HUES6 (cell line): ENCODE results near the gene NUDT14.

Experiments used
- H3K27ac ChIP-seq: 2 replicates; pipeline ENCODE4 v1.7.0; 2013; ENCODE audit warnings: low read depth, mild to moderate bottlenecking, low read length, inconsistent platforms
- H3K27me3 ChIP-seq: 2 replicates; pipeline ENCODE4 v1.6.1; 2013; ENCODE audit warnings: low read length; ENCODE audit not compliant: control insufficient read depth, insufficient read depth
- H3K36me3 ChIP-seq: 2 replicates; pipeline ENCODE4 v1.6.1; 2013; ENCODE audit warnings: low read length; ENCODE audit not compliant: control insufficient read depth, insufficient read depth
- H3K4me1 ChIP-seq: 2 replicates; pipeline ENCODE4 v1.6.1; 2013; ENCODE audit warnings: low read length; ENCODE audit not compliant: control insufficient read depth, insufficient read depth
- H3K4me3 ChIP-seq: 2 replicates; pipeline ENCODE4 v1.5.1; 2013; ENCODE audit warnings: low read depth, low read length
- H3K9ac ChIP-seq: one replicate; pipeline ENCODE4 v1.6.1; 2013; ENCODE audit warnings: mild to moderate bottlenecking, low read length
- H3K9me3 ChIP-seq: 2 replicates; pipeline ENCODE4 v1.6.1; 2013; ENCODE audit warnings: low read depth, low read length; ENCODE audit not compliant: control insufficient read depth, insufficient read depth

The NUDT14 gene

DNA sequence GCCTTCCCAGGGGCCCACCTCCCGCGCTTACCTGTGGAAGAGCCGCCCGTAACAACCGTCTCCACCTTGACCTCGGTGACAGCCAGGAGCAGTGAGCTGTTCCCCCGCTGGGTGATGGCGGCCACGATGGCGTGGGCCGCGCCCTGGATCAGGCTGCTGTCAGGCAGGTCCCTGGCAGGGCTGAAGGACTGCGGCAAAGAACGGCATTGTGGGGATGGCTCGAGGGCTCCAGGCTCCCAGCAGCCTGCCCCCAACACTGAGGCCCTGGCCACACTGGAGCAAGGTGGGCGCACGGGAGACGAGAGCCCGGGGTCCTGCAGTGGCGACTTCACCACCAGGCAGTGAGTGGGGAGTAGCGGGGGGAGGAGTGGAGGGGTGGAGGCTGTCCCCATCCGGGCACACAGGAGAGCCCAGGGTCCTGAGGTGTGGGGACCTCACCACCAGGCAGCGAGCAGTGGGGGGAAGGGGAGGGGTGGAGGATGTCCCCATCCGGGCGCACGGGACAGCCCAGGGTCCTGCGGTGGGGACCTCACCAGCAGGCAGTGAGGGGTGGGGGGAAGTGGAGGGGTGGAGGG lies 37.6 kb downstream of the NUDT14 start:
- Histone ChIP-seq H3K4me3 (no peak overlapping the region), H3K9me3 (peaks cover 15% of the 10 kb centered on the region), H3K27me3 (no peaks in the 10 kb centered on the region), H3K27ac (no peak overlapping the region), H3K9ac (no peak overlapping the region), H3K4me1 (no peaks in the 10 kb centered on the region), H3K36me3 (peaks cover 12% of the 10 kb centered on the region; the same call in 1 of the 2 replicates)

DNA sequence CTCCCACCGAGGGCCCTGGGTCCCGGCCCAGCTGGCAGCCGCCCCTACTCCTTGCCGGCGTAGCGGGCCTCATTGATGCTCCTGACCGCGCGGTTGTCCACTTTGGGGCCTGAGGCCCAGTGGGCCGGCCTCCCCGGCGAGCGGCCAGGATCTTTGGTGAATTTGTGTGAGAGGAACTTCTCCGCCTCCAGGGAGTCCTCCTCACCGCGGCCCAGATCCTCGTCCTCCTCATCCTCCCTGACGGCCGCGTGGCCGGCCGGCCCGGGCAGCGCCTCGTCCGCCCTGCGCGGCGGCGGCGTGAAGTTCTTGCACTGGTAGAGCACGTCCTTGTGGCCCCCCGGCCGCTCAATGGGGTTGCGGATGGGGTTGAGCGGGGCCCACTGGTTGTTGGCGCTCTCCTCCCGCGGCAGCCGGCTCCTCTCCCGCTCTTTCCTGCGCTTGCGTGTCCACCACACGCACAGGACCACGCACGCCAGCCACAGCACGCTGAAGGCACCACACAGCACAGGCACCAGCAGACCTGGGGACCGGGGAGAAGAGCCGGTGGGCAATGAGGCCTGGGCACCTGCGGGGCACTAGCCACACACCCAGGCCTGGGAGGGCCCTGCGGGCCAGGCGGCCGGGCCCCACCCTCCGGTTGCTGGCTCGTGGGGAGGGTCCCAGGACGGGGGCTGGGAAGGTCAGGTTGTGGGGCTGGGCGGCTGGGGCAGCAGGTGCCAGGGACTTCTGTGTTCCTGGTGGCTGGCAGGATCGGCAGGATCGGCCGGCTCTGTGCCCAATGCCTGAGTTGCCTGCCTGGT lies 38.3 kb downstream of the NUDT14 start:
- Histone ChIP-seq H3K27ac (no peak overlapping the region), H3K9me3 (peaks cover 15% of the 10 kb centered on the region), H3K4me1 (no peaks in the 10 kb centered on the region), H3K4me3 (no peak overlapping the region), H3K27me3 (no peaks in the 10 kb centered on the region), H3K9ac (no peak overlapping the region), H3K36me3 (peaks cover 12% of the 10 kb centered on the region; the same call in 1 of the 2 replicates)

DNA sequence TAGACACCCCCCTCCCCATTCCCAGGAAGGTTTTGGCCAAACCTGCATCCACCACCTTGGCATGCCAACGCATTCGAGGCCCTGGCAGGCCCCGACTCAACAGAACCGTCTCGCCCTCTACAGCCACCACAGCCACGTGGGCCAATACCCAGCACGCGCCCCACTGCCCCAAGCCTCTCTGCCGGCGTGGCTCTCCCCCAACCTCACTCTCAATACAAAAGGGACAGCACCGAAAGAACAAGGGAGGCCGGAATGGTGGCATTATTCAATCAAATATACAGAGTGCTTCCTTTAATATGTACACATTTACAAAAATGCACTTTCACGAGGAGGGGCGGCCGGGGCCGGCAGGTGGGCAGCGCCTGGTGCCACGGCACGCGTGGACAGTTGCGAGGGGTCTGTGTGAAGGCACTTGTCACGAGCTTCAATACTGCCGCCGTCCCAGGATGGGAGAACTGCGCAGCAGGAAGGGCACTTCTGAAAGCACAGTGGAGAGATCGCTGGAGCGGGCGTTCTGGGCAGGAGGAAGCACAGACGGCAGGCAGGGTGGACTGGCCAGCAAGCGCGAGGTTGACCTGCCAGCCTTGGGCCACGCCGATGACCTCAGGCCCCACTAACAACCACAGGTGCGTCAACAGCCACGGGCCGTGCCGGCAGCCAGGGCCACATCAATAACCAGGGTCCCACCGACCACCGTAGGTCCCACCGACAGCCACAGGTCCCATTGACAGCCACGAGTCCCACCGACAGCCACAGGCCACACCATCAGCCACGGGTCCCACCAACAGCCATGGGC lies 39.4 kb downstream of the NUDT14 start:
- no peak overlapping the region for H3K9ac ChIP-seq
- peaks cover 15% of the 10 kb centered on the region for H3K9me3 ChIP-seq
- no peaks in the 10 kb centered on the region for H3K27me3 ChIP-seq
- no peak overlapping the region for H3K4me3 ChIP-seq
- H3K36me3 ChIP-seq: peaks cover 10% of the 10 kb centered on the region; the same call in 1 of the 2 replicates
- H3K27ac ChIP-seq: no peak overlapping the region
- no peaks in the 10 kb centered on the region for H3K4me1 ChIP-seq

DNA sequence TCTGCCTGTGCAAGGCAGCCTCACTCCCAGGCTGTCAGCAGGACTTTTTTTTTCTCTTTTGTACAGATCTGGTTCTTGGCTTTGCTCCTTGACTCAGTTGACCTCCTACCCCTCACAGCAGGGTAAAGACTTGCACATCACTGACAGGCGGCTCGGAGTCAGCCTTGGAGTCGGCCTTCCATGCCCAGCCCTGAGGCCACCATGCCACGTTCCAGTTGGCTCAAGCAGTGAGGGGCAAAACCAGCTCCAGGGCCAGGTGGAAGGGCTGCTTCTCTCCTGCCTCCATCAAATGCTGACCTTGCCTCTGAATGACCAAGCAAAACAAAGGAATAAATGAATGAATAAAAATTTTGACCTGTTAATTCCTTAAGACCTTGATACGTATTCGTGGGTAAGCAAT lies 40.1 kb downstream of the NUDT14 start:
- Histone ChIP-seq H3K4me3 (no peak overlapping the region), H3K4me1 (no peaks in the 10 kb centered on the region), H3K27ac (no peak overlapping the region), H3K9me3 (peaks cover 15% of the 10 kb centered on the region), H3K9ac (no peak overlapping the region), H3K27me3 (no peaks in the 10 kb centered on the region), H3K36me3 (peaks cover 8% of the 10 kb centered on the region; the same call in 1 of the 2 replicates)

DNA sequence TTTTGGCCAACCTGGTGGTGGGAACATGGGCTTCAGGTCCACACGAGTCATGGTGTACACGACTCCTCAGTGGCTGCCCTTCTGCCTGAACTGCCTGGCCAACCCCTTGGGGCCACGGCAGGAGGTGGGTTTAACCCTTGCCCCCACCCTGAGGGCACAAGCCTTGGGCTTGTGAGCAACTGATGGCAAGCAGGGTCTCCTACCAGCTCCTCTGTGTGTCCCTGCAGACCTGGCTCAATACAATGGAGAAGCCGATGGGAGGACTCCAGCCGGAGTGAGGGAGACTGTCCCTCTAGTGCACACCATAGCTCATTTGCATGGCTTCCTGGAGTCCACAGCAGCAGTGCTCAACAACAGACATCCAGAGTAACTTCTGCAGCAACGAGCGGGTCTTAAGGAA lies 40.5 kb downstream of the NUDT14 start:
- H3K9me3 ChIP-seq: peaks cover 15% of the 10 kb centered on the region
- no peaks in the 10 kb centered on the region for H3K27me3 ChIP-seq
- H3K36me3 ChIP-seq: peaks cover 8% of the 10 kb centered on the region; the same call in 1 of the 2 replicates
- no peak overlapping the region for H3K4me3 ChIP-seq
- H3K9ac ChIP-seq: no peak overlapping the region
- H3K4me1 ChIP-seq: no peaks in the 10 kb centered on the region
- H3K27ac ChIP-seq: no peak overlapping the region

DNA sequence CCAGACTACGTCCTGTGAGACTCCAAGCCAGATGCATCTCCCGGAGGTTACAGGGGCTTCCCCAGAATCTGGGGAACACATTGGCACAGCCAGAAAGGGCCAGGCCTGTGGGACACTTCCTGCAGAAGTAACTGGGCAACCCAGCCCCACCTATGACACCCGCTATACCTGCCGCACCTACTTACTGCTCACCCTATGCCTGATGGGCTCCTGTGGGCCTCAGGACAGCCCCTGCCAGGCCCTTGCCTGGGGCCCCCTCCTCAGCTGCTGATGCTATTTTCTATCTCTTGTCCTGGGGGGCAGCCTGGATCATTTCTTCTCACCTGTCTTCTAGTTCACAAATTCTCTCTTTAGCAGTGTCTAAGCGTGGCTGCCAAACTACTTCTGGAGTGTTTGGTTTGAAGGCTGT lies 41.3 kb downstream of the NUDT14 start:
- Histone ChIP-seq H3K9me3 (peaks cover 15% of the 10 kb centered on the region), H3K4me1 (no peaks in the 10 kb centered on the region), H3K27me3 (no peaks in the 10 kb centered on the region), H3K4me3 (no peak overlapping the region), H3K27ac (no peak overlapping the region), H3K36me3 (peaks cover 8% of the 10 kb centered on the region; the same call in 1 of the 2 replicates), H3K9ac (no peak overlapping the region)

DNA sequence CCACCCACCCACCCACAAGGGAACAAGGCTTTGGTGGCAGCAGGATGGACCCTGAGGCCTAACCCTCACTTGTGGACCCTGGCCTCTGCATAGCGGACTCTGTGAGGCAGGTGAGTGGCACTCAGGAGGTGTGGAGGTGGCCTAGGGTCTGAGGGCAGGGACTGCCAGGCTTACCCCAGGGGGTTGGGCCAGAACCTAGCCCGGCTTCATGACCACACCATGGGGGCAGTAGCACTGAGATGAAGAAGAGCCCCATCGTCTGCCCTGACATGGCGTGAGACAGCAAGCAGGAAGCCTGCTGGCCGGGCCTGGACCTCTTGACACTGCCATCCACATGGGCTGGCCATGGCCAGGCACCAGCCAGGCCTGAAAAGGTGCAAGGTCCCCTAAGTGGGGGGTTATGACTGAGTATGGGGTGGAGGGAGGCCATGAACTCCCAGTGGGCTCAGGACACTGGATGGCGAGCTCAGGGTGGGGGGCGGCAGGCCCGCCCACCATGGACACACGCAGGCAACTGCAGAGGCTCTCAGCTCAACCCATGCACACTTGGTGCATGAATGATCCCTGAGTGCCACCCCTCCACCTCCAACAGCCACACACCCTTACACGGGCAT lies 41.8 kb downstream of the NUDT14 start:
- no peak overlapping the region for H3K9ac ChIP-seq
- H3K4me1 ChIP-seq: no peaks in the 10 kb centered on the region
- H3K4me3 ChIP-seq: no peak overlapping the region
- no peaks in the 10 kb centered on the region for H3K27me3 ChIP-seq
- peaks cover 15% of the 10 kb centered on the region for H3K9me3 ChIP-seq
- H3K27ac ChIP-seq: no peak overlapping the region
- peaks cover 8% of the 10 kb centered on the region; the same call in 1 of the 2 replicates for H3K36me3 ChIP-seq

DNA sequence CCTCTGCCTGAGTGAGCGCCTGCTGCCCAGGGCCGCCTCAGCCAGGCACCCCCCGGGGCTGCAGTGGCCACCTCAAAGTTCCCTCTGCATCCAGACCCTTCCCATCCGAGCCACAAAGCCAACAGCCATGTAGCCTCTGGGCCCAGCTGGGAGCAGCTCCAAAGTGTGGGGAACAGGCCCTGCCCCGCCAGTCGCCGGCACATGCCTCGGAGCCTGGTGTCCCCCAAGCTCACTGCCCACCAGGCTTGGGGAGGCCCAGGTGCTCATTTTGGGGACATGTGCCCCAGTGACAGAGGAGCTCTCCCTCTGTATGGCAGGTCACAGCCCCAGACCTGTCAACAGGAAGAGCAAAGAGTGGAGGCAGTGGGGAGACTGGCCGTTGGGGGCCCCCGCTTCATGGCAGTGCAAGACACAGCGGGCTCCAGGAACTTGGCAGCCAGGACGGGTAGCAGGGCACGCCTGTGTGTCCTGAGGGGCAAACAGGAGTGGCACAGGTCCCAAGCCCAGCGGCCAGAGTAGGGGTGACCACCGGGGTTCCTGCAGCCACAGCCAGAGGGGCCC lies 42.5 kb downstream of the NUDT14 start:
- no peak overlapping the region for H3K9ac ChIP-seq
- H3K9me3 ChIP-seq: peaks cover 15% of the 10 kb centered on the region
- H3K4me3 ChIP-seq: no peak overlapping the region
- H3K36me3 ChIP-seq: peaks cover 8% of the 10 kb centered on the region; the same call in 1 of the 2 replicates
- no peak overlapping the region for H3K27ac ChIP-seq
- no peaks in the 10 kb centered on the region for H3K27me3 ChIP-seq
- no peaks in the 10 kb centered on the region for H3K4me1 ChIP-seq

DNA sequence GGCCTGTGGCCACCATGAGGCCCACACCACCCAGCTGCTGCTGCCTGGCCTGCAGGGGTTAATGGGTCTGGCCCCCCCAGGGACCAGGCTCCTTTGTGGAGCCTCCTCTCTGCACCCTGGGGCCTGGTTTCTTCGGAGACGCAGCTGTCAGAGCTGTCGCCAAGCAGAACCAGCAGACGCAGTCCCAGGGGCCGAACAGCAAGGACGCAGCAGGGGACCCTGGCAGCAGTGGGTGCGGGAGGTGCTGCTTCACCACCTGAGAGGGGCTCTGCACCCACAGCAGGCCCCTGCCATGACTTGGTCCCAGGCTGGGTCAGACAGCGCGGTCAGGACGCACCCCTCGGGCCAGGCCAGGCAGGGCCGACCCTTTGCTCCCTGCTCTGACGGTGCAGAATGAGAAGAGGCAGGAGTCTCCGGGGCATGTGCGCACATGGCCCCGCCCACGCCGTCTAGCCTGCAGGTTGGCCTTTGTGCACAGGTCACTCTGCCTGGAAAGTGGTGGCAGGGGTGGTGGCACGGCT lies 43.0 kb downstream of the NUDT14 start:
- no peak overlapping the region for H3K4me3 ChIP-seq

DNA sequence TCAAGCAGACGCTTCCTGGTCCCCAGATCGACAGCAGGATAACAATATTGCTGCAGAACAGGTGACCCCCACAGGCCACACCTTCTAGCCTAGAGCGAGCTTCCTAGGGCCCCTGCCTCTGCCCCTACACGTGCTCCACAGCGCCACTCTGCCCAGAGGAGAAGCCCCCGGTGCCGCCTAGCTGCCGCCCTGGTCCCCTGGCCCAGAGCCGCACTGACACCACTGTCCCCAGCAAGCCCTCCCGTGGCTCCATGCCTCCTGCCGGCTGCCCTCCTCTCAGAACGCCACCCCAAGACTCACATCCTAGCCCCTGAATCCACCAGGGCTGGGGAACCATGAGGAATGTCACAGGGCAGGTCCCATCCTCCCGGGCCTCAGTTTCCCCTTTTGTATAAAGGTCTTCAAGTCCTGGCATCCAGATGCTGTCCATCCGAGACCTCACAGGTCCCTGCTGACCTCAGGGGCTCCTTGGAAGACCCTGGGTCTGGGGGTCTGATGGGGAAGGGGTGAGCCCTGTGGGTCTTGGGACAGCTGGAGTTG lies 43.6 kb downstream of the NUDT14 start:
- H3K9ac ChIP-seq: no peak overlapping the region
- no peaks in the 10 kb centered on the region for H3K4me1 ChIP-seq
- no peak overlapping the region for H3K27ac ChIP-seq
- peaks cover 8% of the 10 kb centered on the region; the same call in 1 of the 2 replicates for H3K36me3 ChIP-seq
- H3K4me3 ChIP-seq: no peak overlapping the region
- H3K9me3 ChIP-seq: peaks cover 15% of the 10 kb centered on the region
- no peaks in the 10 kb centered on the region for H3K27me3 ChIP-seq

More for the DNA sequence above, 43.0 kb downstream of the NUDT14 start:
- Histone ChIP-seq H3K27ac (no peak overlapping the region), H3K9ac (no peak overlapping the region), H3K9me3 (peaks cover 15% of the 10 kb centered on the region), H3K36me3 (peaks cover 8% of the 10 kb centered on the region; the same call in 1 of the 2 replicates), H3K4me1 (no peaks in the 10 kb centered on the region), H3K27me3 (no peaks in the 10 kb centered on the region)
